Trophoblast cell (in vitro differentiated cells and primary cell): Measurements from ENCODE around the gene ABCG2.
A peak's percentile ranks its signal among the peaks of the same experiment; 100 is the strongest.
"Not testable (repeated sequence)": the region's sequence is repeated elsewhere in the genome, so short reads cannot be mapped to it uniquely, and the experiment has no call there.

Source experiments
- DNase-seq, 2 donors: peaks; one replicate each; pipeline ENCODE4 v3.0.0-alpha.2; 2016
- H2AFZ ChIP-seq: 2 replicates; pipeline ENCODE4 v1.6.1; 2013; ENCODE audit warnings: low read length, moderate library complexity, mild to moderate bottlenecking; ENCODE audit not compliant: insufficient read depth, poor library complexity
- H2AK5ac ChIP-seq: 2 replicates; pipeline ENCODE4 v1.6.1; 2013; ENCODE audit warnings: mild to moderate bottlenecking, low read length
- H2BK120ac ChIP-seq: 2 replicates; pipeline ENCODE4 v1.6.1; 2013; ENCODE audit warnings: low read length, mild to moderate bottlenecking, moderate library complexity; ENCODE audit not compliant: insufficient read depth, poor library complexity
- H2BK12ac ChIP-seq: 2 replicates; pipeline ENCODE4 v1.6.1; 2013; ENCODE audit warnings: mild to moderate bottlenecking, low read length, moderate library complexity
- H2BK5ac ChIP-seq: 2 replicates; pipeline ENCODE4 v1.6.1; 2013; ENCODE audit warnings: low read length, low read depth, moderate library complexity, mild to moderate bottlenecking; ENCODE audit not compliant: poor library complexity
- H3K14ac ChIP-seq: 2 replicates; pipeline ENCODE4 v1.6.1; 2013; ENCODE audit warnings: mild to moderate bottlenecking, low read length
- H3K18ac ChIP-seq: 2 replicates; pipeline ENCODE4 v1.6.1; 2013; ENCODE audit warnings: mild to moderate bottlenecking, low read length
- H3K23ac ChIP-seq: 2 replicates; pipeline ENCODE4 v1.6.1; 2013; ENCODE audit warnings: low read length
- H3K27ac ChIP-seq: 2 replicates; pipeline ENCODE4 v1.5.1; 2013; ENCODE audit warnings: low read depth, mild to moderate bottlenecking, inconsistent platforms, low read length, moderate library complexity
- H3K27me3 ChIP-seq: 2 replicates; pipeline ENCODE4 v1.6.1; 2013; ENCODE audit warnings: inconsistent platforms, mild to moderate bottlenecking, low read length, moderate library complexity; ENCODE audit not compliant: insufficient read depth
- H3K36me3 ChIP-seq, 2 experiments: 1 replicate in 1 of 2; 2 replicates in 1 of 2; pipeline ENCODE4 v1.6.1; 2013; ENCODE audit warnings: low read length in 2 of 2, mild to moderate bottlenecking in 2 of 2, moderate library complexity in 1 of 2; ENCODE audit not compliant: insufficient read depth in 2 of 2, control insufficient read depth in 1 of 2
- H3K4ac ChIP-seq: 2 replicates; pipeline ENCODE4 v1.6.1; 2013; ENCODE audit warnings: low read depth, mild to moderate bottlenecking, low read length, moderate library complexity
- H3K4me1 ChIP-seq, 2 experiments: 1 replicate in 1 of 2; 2 replicates in 1 of 2; pipeline ENCODE4 v1.6.1; 2013; ENCODE audit warnings: low read length in 2 of 2, mild to moderate bottlenecking in 2 of 2, moderate library complexity in 1 of 2; ENCODE audit not compliant: insufficient read depth in 2 of 2, control insufficient read depth in 1 of 2
- H3K4me2 ChIP-seq: 2 replicates; pipeline ENCODE4 v1.6.1; 2013; ENCODE audit warnings: inconsistent platforms, mild to moderate bottlenecking, low read length, moderate library complexity
- H3K4me3 ChIP-seq: 2 replicates; pipeline ENCODE4 v1.5.1; 2013; ENCODE audit warnings: mild to moderate bottlenecking, low read depth, low read length, inconsistent platforms
- H3K79me1 ChIP-seq: one replicate; pipeline ENCODE4 v1.6.1; 2013; ENCODE audit warnings: low read length
- H3K79me2 ChIP-seq: 2 replicates; pipeline ENCODE4 v1.6.1; 2013; ENCODE audit warnings: low read length, mild to moderate bottlenecking; ENCODE audit not compliant: control insufficient read depth, insufficient read depth, poor library complexity
- H3K9ac ChIP-seq: 2 replicates; pipeline ENCODE4 v1.6.1; 2013; ENCODE audit warnings: mild to moderate bottlenecking, low read length
- H3K9me3 ChIP-seq: 2 replicates; pipeline ENCODE4 v1.6.1; 2013; ENCODE audit warnings: low read depth, mild to moderate bottlenecking, control low read depth, inconsistent platforms, low read length; ENCODE audit not compliant: insufficient read depth
- H4K12ac ChIP-seq: 2 replicates; pipeline ENCODE4 v1.6.1; 2013; ENCODE audit warnings: low read depth, mild to moderate bottlenecking, low read length, moderate library complexity
- H4K8ac ChIP-seq: 2 replicates; pipeline ENCODE4 v1.6.1; 2013; ENCODE audit warnings: low read depth, mild to moderate bottlenecking, low read length, moderate library complexity
- H4K91ac ChIP-seq: one replicate; pipeline ENCODE4 v1.6.1; 2013; ENCODE audit warnings: low read depth, mild to moderate bottlenecking, low read length, moderate library complexity
- WGBS: extraction: QIAGEN DNeasy Blood & Tissue Kit; methylation state at CpG from one replicate; pipeline ENCODE4 v1.1.7; 2013; ENCODE audit warnings: missing lambda C conversion rate; ENCODE audit not compliant: insufficient read length, insufficient coverage; ENCODE audit errors: extremely low coverage; 5-methylcytosine and 5-hydroxymethylcytosine counted together

Gene ABCG2

GRCh38 chr4:88159229-88159725 is 838 bp upstream of the ABCG2 start:
- H2BK5ac ChIP-seq, result peak overlapping the region; percentile 69

DNA sequence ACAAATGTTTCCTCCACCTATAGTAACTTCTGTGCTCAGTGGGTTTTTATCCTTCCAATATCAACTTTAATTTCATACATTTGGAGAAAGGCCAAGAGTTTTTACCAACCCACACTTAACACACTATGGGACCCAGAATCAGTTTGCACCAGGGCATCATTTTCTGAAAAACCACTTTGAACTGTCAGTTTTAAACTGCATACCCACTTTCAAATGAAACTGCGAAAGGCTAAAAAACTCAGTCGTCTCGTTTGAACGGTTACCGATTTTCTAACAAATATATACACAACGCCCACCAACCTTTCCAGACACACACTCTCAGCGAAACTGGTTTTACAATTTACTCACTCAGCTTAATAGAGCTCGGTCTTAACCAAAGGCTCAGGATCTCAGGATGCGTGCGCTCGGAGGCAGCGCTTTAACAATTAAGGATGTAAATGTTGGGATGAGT is 376 bp downstream of the ABCG2 start:
- Histone ChIP-seq H3K4me1 (peaks cover 3 to 8% of the 10 kb centered on the region in 2 experiments), H4K8ac (no peak overlapping the region), H3K14ac (no peak overlapping the region), H3K27me3 (no peaks in the 10 kb centered on the region), H3K4ac (no peak overlapping the region), H3K4me2 (peak overlapping the region; percentile 73), H3K79me2 (peaks cover 7% of the 10 kb centered on the region), H3K9ac (no peak overlapping the region), H3K23ac (no peak overlapping the region), H3K27ac (peak overlapping the region; percentile 74), H2BK5ac (no peak overlapping the region), H4K91ac (peak overlapping the region; percentile 80), H3K36me3 (no peaks in the 10 kb centered on the region), H3K9me3 (no peaks in the 10 kb centered on the region), H3K4me3 (peak overlapping the region; percentile 76), H2AFZ (peak overlapping the region; percentile 89), H3K79me1 (peaks cover 10% of the 10 kb centered on the region), H2BK12ac (no peak overlapping the region), H2AK5ac (no peak overlapping the region), H2BK120ac (peak overlapping the region; percentile 54), H4K12ac (no peak overlapping the region), H3K18ac (peak overlapping the region; percentile 86)
- no peak for DNase-seq
- no CpG with 5 or more reads among the region's 12 CpGs for WGBS

More at GRCh38 chr4:88159229-88159725, 838 bp upstream of the ABCG2 start:
- Histone ChIP-seq H4K91ac (peak overlapping the region; percentile 80), H3K9ac (no peak overlapping the region), H3K4me2 (peak overlapping the region; percentile 73), H3K4me3 (peak overlapping the region; percentile 76), H3K9me3 (no peaks in the 10 kb centered on the region), H2BK12ac (peak overlapping the region; percentile 43), H4K8ac (peak overlapping the region; percentile 40), H3K4me1 (peaks cover 3 to 5% of the 10 kb centered on the region in 2 experiments), H2AK5ac (no peak overlapping the region), H3K36me3 (no peaks in the 10 kb centered on the region), H3K27me3 (no peaks in the 10 kb centered on the region), H3K27ac (peak overlapping the region; percentile 74), H4K12ac (no peak overlapping the region), H2BK120ac (peak overlapping the region; percentile 54), H3K23ac (no peak overlapping the region), H3K79me1 (peaks cover 14% of the 10 kb centered on the region), H3K14ac (peak overlapping the region; percentile 66), H2AFZ (peak overlapping the region; percentile 89), H3K4ac (peak overlapping the region; percentile 35), H3K18ac (peak overlapping the region; percentile 86), H3K79me2 (peaks cover 7% of the 10 kb centered on the region)
- no CpG with 5 or more reads among the region's 14 CpGs for WGBS
- DNase-seq, result peak; percentile 43 to 67

GRCh38 chr4:88152331-88152730 is 6.1 kb downstream of the ABCG2 start:
- H4K8ac ChIP-seq, H2AFZ ChIP-seq, H3K4me3 ChIP-seq, H3K9me3 ChIP-seq, H3K23ac ChIP-seq, H2AK5ac ChIP-seq, H3K9ac ChIP-seq, H3K27me3 ChIP-seq, H2BK12ac ChIP-seq, H3K4me2 ChIP-seq, H3K27ac ChIP-seq, H3K79me2 ChIP-seq, H4K12ac ChIP-seq, DNase-seq, H3K14ac ChIP-seq, H3K36me3 ChIP-seq: not testable (repeated sequence)
- WGBS, result no CpG with 5 or more reads among the region's 8 CpGs
- Histone ChIP-seq H3K4ac (peak overlapping the region; percentile 69), H4K91ac (peak overlapping the region; percentile 55), H2BK5ac (peak overlapping the region; percentile 31), H2BK120ac (peak overlapping the region; percentile 43), H3K79me1 (peaks cover 16% of the 10 kb centered on the region), H3K18ac (peak overlapping the region; percentile 65), H3K4me1 (peaks cover 15 to 23% of the 10 kb centered on the region in 2 experiments)

- H2BK12ac ChIP-seq, result peak overlapping the region; percentile 93
- DNase-seq, result no peak
- no peak overlapping the region for H3K4me2 ChIP-seq
- peak overlapping the region; percentile 90 for H2BK120ac ChIP-seq
- H3K79me2 ChIP-seq, result peaks cover 11% of the 10 kb centered on the region
- H3K9me3 ChIP-seq, result no peaks in the 10 kb centered on the region
- no CpG with 5 or more reads among the region's 2 CpGs for WGBS
- peak overlapping the region; percentile 70 for H3K14ac ChIP-seq
- H2AK5ac ChIP-seq, result peak overlapping the region; percentile 87
- no peak overlapping the region for H3K23ac ChIP-seq
- H3K4me3 ChIP-seq, result no peak overlapping the region
- H3K27ac ChIP-seq, result peak overlapping the region; percentile 90
- H3K18ac ChIP-seq, result peak overlapping the region; percentile 82
- H3K36me3 ChIP-seq, result peaks cover 0 to 3% of the 10 kb centered on the region in 2 experiments
- no peak overlapping the region for H2AFZ ChIP-seq
- H2BK5ac ChIP-seq, result peak overlapping the region; percentile 47
- H3K9ac ChIP-seq, result no peak overlapping the region
- no peak overlapping the region for H4K12ac ChIP-seq
- peak overlapping the region; percentile 87 for H3K4ac ChIP-seq
- H4K8ac ChIP-seq, result peak overlapping the region; percentile 29
- H3K27me3 ChIP-seq, result no peaks in the 10 kb centered on the region
- peak overlapping the region; percentile 66 for H4K91ac ChIP-seq
- peaks cover 20 to 34% of the 10 kb centered on the region in 2 experiments for H3K4me1 ChIP-seq
- peaks cover 34% of the 10 kb centered on the region for H3K79me1 ChIP-seq
These were observed 9.9 kb downstream of the ABCG2 start for GRCh38 chr4:88148560-88148959.
